ENCODE measurements around the gene CPLANE1. TPM values are rescaled to one million over a fixed set of nuclear protein-coding genes. Genes with fewer than 3 reads are reported as not detected.

Gene CPLANE1
- total RNA-seq, 1 experiment from 2014 or later: 3.5 TPM

- BruUV-seq (replicated peaks): no TSS peak
- no peak for ATAC-seq
- CTCF ChIA-PET: no interaction called here
These were observed 50.3 kb downstream of the CPLANE1 start for GRCh38 chr5:37198842-37199241.

More at GRCh38 chr5:37198842-37199241, 50.3 kb downstream of the CPLANE1 start:
- Histone ChIP-seq H3K9me2 (ENCODE audit: insufficient read depth) (no peaks in the 10 kb centered on the region), H3K79me2 (ENCODE audit: insufficient read depth, low read length) (no peaks in the 10 kb centered on the region), H3K27ac (ENCODE audit: low read depth, low read length) (no peak overlapping the region), H3K36me3 (ENCODE audit: control insufficient read depth in 1 of 2, insufficient read depth in 2 of 2, low read length in 2 of 2) (no peaks in the 10 kb centered on the region; a peak in 2 of 4 replicates), H4K20me1 (ENCODE audit: insufficient read depth) (no peaks in the 10 kb centered on the region), H3K9me3 (ENCODE audit: control insufficient read depth in 1 of 2, insufficient read depth in 1 of 2, low read depth in 1 of 2, low read length in 2 of 2) (no peaks in the 10 kb centered on the region), H3K9ac (ENCODE audit: low read length) (no peak overlapping the region), H3K4me1 (ENCODE audit: control insufficient read depth in 1 of 2, insufficient read depth in 2 of 2, low read length in 2 of 2) (no peaks in the 10 kb centered on the region), H2AFZ (ENCODE audit: low read depth, low read length, poor library complexity, severe bottlenecking) (no peak overlapping the region), H3K4me2 (ENCODE audit: low read length) (no peak overlapping the region), H3K27me3 (ENCODE audit: insufficient read depth, low read length) (no peaks in the 10 kb centered on the region), H3K4me3 (replicated peaks in 1 of 2; ENCODE audit: low read depth in 1 of 2, low read length in 2 of 2) (no peak overlapping the region)
- TF ChIP-seq EZH2 (IDR thresholded peaks at IDR 0.05) (no peak), ZBTB33 (IDR thresholded peaks at IDR 0.05; ENCODE audit: extremely low read depth, insufficient replicate concordance, low read length) (no peak), RAD21 (IDR thresholded peaks at IDR 0.05; ENCODE audit: low read depth) (no peak), ZNF274 (IDR thresholded peaks at IDR 0.05; ENCODE audit: low read depth, low read length) (no peak), TCF7L2 (IDR thresholded peaks at IDR 0.05; ENCODE audit: borderline replicate concordance, extremely low read depth, insufficient read depth, insufficient read length) (no peak), REST (IDR thresholded peaks at IDR 0.05; ENCODE audit: low read depth) (no peak), FOSL1 (IDR thresholded peaks at IDR 0.05; ENCODE audit: low read depth) (no peak), SRF (IDR thresholded peaks at IDR 0.05; ENCODE audit: low read depth) (no peak), JUND (IDR thresholded peaks at IDR 0.05) (no peak), POLR2AphosphoS5 (IDR thresholded peaks at IDR 0.05; ENCODE audit: low read depth, low read length) (no peak), YY1 (IDR thresholded peaks at IDR 0.05; ENCODE audit: extremely low read depth, insufficient replicate concordance, low read depth, low read length) (no peak), POLR2A (IDR thresholded peaks at IDR 0.05; ENCODE audit: borderline replicate concordance, extremely low read depth, insufficient read depth, insufficient read length) (no peak), ATF3 (IDR thresholded peaks at IDR 0.05) (no peak), ZFX (IDR thresholded peaks at IDR 0.05) (no peak), CEBPB (IDR thresholded peaks at IDR 0.05; ENCODE audit: low read depth) (no peak), MAX (IDR thresholded peaks at IDR 0.05) (no peak)
- RAD21 ChIA-PET (ENCODE audit: low non-redundant PET in 1 of 2, low total read pairs in 2 of 2, uncharacterized antibody in 2 of 2, unreplicated experiment in 2 of 2): no interaction called here
- intact Hi-C loops (cut with micrococcal nuclease): no loop called here
- POLR2A ChIA-PET: no interaction called here
- DNase-seq (ENCODE audit: low read depth, low spot score): no peak

Data from HCT116 (cell line).